Measurements from ENCODE around the gene C18orf32. TPM values are rescaled to one million over a fixed set of nuclear protein-coding genes. Genes with fewer than 3 reads are reported as not detected.

Gene C18orf32
- total RNA-seq: 88.8 TPM

GRCh38 chr18:49486953-49487710 lies at the start of gene C18orf32:
Gene C18orf32, minus strand, starts transcription at chr18:49487234. Its CDS starts 3,486 bp downstream, at chr18:49483748.

GRCh38 chr18:49491857-49492693 lies 5.0 kb upstream of the C18orf32 start, which contains the start of gene RPL17:
Gene RPL17, minus strand, starts transcription at chr18:49492465.

Small RNA genes lying within 50 kb of the gene (small RNA-seq; reads per million reads assigned to genes)
- gene SNORD58A: not detected
- gene SNORD58C: not detected

Other genes with a start within 250 kb of the C18orf32 start
- 133 TPM for gene DYM, start 26.6 kb downstream of the C18orf32 start, total RNA-seq
- gene RPL17, start 5.2 kb upstream of the C18orf32 start, total RNA-seq: 978 TPM
- gene LIPG, start 74.8 kb upstream of the C18orf32 start, total RNA-seq: 6.9 TPM

Measured in diencephalon (tissue), 1 donor.